GM19193 (cell line): ENCODE results near the gene NEK7.

Experiments used
- POLR2A ChIP-seq: IDR thresholded peaks from 4 replicates; pipeline ENCODE4 v1.6.1; 2011; ENCODE audit not compliant: insufficient read depth, insufficient read length; ENCODE audit errors: extremely low read depth

Gene NEK7

DNA sequence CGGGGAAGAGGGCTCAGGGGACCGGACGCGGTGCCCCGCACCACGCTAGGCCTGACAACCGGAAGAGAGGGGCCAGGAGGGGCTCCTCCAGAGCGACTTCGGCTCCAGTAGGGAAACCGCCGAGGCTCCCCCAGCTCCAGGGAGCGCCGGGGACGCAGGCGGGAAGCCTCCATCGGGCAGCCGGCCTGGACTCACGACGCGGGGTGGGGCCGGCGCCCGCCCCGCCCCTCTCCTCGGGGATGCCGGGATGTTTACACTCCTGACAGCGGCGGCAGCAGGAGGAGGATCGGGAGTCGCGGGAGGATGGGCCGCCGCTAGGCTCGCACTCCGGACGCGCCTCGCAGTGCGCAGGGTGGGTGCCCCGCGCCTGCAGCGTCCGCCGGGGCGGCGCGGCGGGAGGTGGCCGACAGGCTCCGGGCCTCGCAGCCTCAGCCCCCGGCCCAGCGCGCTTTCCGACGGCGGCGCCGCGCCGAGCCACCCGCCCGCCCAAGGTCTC lies at the start of gene NEK7:
Gene NEK7 (plus strand): TSS at position 254 of the 496 bp plus-strand sequence. CDS start 75,583 bp downstream, outside the sequence.
- peak; percentile 72 for TF ChIP-seq POLR2A

DNA sequence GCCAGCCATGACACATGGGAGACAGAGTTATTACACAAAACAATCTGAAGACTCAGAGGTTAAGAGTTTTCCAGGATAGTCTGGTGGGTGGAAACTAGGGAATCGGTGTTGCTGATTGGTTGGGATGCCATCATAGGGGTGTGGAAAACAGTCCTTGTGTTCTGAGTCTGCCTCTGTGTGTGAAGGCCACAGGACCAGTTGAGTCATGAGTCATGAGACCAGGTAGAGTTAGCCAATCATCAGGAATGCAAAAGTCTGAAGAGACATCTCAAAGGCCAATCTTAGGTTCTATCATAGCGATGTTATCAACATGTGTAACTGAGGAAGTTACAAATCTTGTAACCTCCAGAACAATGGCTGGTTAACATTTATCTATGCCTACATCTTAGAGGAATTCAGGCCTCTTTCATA lies 49.7 kb upstream of the NEK7 start:
- TF ChIP-seq POLR2A, result no peak

DNA sequence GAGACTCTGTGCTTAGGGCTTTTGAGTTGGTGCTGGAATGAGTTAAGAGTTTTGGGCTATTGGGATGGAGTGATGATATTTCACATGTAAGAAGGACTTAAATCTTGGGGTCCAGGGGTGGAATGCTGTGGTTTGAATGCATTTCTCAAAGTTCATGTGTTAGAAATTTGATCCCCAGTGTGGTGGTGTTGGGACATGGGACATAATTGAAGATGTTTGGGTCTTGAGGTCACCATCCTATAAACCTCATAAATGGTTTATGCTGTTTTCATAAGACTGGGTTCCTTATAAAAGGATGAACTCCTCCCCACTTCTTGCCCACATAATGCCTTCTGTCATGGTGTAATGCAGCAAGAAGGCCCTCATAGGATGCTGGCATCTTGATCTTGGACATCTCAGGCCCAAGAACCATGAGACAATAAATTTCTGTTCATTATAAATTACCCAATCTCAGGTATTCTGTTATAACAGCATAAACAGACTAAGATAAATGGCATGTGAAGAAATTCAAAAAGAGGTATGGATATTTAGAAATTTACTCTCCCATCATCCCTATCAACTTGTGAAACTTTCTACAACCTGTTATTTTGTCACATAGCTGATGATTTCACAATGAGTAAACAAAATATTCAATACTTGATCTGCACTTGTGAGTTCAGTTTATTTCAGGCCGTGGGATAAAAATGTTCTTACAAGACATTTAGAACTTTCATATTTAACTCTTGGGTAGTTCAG lies 48.0 kb upstream of the NEK7 start:
- TF ChIP-seq POLR2A, result no peak

DNA sequence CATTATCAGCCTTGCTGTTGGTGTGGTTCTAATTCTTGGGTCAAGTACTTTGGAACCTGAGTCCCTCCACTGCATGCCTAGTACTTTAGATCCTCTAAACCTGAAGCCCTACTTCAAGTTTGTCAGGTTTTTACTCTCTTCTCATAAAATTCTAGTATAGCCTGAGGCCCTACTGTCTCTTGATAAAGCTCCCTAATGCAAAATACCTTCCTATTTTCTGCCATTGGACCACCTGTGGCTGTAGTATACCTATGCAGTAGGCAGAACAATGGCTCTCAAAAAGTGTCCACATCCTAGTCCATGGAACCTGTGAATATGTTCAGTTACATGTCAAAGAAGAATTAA lies 47.5 kb upstream of the NEK7 start:
- no peak for TF ChIP-seq POLR2A

DNA sequence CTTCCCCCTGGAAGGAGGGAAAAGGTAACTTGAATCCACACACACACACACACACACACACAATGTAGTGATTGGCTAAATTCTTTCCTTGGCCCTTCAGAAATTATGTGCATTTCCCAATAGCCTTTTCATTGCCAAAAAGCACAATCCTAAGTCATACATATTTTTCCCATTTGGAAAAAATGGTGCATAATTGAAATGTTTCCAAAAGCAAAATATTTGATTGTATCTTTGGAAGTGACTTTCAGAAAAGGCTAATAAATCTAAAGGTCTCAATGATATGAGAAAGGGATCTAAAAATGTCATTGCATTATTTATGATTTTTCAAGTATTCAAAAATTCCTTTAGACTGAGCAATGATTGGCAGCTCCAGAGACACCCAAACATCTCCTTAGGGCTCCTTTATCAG lies 43.5 kb upstream of the NEK7 start:
- no peak for TF ChIP-seq POLR2A

DNA sequence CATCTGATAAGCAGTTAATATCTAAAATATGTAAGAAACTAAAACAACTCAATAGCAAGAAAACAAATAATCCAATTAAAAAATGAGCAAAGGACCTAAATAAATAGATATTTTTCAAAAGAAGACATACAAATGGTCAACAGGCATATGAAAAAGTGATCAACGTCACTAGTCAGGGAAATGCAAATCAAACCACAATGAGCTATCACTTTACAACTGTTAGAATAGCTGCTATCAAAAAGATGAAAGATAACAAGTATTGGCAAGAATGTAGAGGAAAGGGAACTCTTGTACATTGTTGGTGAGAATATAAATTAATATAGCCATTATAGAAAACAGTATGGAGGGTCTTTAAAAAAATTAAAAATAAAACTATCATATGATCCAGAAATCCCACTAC lies 40.7 kb upstream of the NEK7 start:
- no peak for TF ChIP-seq POLR2A

DNA sequence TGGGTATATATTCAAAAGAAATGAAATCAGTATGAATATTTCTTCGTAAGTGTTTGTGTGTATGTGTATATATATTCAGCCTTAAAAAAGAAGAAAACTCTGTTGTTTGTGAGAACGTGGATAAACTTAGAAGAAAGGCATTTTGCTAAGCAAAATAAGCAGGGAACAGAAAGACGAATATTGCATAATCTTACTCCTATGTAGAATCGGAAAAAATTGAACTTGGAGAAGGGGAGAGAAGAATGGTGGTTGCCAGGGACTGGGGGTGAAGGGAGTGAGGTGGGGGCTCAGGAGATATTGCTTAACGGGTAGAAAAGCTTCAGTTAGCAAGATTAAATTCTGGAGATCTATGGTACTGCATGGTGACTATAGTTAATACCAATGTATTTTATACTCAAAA lies 40.3 kb upstream of the NEK7 start:
- TF ChIP-seq POLR2A, result no peak

DNA sequence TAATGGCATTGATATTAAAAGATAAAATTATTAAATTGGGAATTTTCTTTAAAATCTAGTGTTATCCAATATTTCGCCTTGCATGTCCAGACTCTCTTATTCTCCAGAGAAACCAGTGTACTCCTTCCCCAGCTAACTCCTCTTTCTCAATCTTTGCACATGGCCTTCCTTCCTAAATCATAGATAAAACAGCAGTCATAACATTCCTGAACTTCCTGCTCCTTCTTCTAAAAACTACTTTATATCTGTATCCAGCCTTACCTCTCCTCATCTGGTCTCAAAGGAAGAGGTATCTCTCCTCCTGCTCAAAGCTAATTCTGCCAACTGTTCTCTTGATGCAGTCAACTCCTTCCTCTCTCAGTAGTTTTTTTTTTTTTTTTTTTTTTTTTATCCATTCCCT lies 39.5 kb upstream of the NEK7 start:
- no peak for TF ChIP-seq POLR2A

DNA sequence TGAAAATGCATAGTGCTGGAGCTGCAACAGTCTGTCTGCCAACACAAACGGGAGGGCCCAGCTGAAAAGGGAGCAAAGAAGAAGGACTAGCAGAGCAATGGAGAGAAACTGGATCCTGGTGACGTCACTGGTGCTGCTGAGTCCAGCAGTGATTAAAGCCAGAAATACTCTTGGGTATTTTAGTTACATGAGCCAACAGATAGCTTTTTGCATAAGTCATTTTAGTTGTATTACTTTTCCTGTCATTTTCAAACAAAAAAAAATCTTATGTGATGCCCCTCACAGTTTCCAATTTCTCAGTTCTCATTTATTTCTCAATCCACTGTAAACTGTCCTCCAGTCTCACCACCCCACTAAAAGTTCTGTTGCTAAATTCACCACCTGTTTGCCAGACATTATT lies 38.7 kb upstream of the NEK7 start:
- TF ChIP-seq POLR2A, result no peak

DNA sequence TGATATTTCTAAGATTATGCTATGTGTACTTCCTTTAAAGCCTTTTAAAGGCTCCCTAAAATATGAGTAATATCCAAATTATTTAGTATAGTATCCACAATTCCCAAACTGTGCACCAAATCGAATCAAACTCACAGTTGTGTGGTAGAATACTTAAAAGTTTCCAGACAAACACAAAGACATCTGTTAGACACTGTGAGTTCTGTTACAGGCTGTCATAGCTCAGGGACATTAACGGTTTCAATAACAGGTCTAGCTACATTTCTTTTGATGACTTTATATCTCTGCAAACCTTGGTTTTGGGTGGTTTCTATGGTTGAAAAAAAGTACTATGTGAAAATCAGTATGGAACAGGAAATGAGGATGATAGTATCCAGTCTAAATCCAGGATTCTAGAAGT lies 36.9 kb upstream of the NEK7 start:
- no peak for TF ChIP-seq POLR2A

DNA sequence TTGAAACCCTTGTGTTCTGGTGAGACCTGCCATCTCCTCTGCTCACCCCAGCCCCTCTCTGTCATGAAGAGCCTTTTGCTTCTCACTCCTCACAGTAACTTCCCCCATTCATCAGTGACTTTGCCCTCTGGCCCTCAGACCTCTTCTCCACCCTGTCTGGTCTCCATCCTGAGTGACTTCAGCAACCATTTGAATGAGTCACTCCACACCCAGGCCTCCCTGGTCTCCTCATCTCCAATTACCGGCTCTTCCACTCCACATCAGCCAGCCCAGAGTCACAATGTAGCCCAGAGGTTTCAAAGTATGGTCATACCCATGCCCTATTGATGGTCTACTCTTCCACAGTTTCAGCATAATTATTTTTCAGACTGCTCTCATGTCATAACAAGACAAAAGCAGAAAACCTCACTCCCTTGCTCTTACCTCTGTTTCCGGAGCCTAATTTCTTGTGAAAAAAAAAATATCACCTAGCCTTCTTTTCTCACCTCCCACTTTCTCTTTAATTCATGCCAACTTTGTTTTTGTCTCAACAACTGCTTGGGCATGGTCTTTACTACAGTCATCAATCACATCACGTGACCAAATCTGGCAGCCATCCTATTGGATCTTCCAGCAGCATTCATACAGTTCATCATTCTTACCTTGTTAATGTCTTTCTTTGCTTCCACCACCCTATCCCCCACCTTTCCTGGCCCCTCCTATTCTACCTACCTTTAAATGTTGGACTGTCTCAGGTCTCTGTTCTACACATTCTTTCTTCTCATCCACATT lies 35.6 kb upstream of the NEK7 start:
- TF ChIP-seq POLR2A, result no peak

DNA sequence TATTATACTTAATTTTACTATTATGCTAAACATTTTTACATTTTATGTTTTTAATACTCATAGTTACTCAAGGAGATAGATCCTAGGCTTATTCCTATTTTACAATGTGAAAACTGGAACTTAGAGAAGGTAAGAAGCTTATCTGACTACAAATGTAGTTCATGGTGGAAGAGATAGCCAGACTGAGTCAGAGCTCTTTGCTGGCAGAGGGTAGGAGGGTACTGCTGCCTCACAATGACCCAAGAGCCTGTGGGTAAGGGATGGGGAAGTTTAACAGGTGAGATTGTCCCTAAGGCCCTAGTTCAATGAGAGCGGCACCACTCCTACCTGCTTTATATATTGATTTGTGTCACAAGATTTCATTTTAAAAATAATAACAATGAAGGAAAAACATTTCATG lies 34.1 kb upstream of the NEK7 start:
- TF ChIP-seq POLR2A, result no peak

DNA sequence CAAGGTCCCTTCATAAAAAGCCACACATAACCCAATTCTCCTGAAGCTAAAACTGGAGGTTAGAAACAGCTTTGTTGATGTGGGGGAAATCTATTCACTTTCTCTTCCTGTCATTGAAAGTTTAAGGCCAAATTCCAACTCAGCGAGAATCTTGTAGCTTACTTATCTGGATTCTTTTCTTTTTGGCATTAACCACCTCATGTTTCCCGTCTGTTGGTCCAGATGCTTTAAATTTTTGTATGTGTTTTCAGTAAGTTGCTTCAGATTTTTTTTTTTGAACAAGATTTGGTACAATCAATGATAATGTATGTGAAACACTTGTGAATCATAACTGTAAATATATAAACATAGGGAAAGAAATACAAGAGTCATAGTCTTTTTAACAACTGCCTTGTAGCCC lies 33.7 kb upstream of the NEK7 start:
- no peak for TF ChIP-seq POLR2A

DNA sequence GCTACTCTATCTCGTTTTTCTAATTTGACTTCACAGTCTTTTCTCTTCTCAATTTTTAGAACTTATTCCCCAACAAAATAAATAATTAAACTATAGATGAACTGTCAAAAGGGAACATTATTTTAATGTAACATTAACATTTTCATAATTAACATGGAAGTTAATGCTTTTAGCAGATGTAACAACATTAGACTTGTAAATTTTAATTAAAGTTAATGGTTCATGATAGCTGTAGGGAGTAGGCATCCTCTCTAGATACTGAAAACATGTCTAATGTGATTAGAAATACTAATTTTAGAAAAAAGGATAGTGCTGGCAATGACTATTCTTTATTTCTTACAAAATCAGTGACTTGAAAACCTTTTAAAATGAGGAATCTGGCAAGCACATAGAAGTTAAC lies 32.1 kb upstream of the NEK7 start:
- TF ChIP-seq POLR2A, result no peak

DNA sequence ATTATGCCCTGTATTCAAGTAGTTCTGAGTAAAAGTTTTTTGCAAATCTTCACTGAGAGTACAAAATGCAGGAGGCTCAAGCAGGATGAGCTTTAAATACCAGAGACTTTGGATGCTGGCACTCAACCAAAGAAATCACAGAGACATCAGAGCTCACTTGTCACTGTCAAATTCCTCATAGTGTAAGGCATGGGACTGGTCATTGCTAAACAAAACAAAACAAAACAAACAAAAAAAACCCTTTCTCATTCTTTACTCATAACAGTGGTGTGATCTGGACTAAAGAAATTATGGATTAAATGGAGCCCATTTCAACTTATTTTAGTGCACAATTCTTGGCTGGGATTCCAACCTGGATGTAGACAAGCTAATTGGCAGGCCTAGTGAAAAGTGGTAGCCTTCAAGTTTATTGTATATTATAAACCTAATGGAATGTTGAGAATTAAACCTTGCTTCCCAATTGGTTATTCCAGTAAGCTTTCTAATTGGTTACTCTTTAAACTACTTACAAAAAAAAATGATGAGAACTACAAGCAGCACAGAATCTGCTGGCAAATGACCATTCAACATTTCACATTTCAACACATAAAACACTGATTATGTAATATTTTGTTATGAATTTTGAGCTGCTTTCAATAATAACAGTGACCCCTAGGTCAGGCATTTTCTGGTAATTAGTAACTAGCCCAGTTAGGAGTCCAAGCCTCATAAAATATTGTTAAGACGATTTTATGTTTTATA lies 30.6 kb upstream of the NEK7 start:
- TF ChIP-seq POLR2A, result no peak
